Occipital lobe (tissue), 2 donors: ENCODE data around the gene CHD5. TPM values are rescaled to one million over a fixed set of nuclear protein-coding genes. Genes with fewer than 3 reads are reported as not detected.
"Not testable (repeated sequence)": the region's sequence is repeated elsewhere in the genome, so short reads cannot be mapped to it uniquely, and the experiment has no call there.

ENCODE experiments used
- DNase-seq: peaks from one replicate; lab custom pipeline; 2025; lab: John Stamatoyannopoulos, UW
- total RNA-seq: library from RNA; depleted of rRNA; stranded (reverse); fragments of >200 nt; gene quantifications from one replicate; pipeline ENCODE4 v1.2.3, GENCODE V29; 2014

Gene CHD5
- total RNA-seq, 1 donor from 2014 or later = 40.9 TPM

GRCh38 chr1:6087377-6087772 is 92.7 kb downstream of the CHD5 start:
- no peak for DNase-seq

GRCh38 chr1:6086762-6087376 is 93.3 kb downstream of the CHD5 start:
- DNase-seq = peak; percentile 48

GRCh38 chr1:6086358-6086757 is 93.8 kb downstream of the CHD5 start:
- DNase-seq = no peak

GRCh38 chr1:6085666-6086065 is 94.5 kb downstream of the CHD5 start:
- no peak for DNase-seq

GRCh38 chr1:6084781-6085495 is 95.2 kb downstream of the CHD5 start:
- DNase-seq = no peak

GRCh38 chr1:6083801-6084446 is 96.2 kb downstream of the CHD5 start:
- peak; percentile 63 for DNase-seq

- no peak for DNase-seq
These were observed 96.7 kb downstream of the CHD5 start for GRCh38 chr1:6083385-6083784.

GRCh38 chr1:6082430-6082971 is 97.6 kb downstream of the CHD5 start:
- DNase-seq = no peak

GRCh38 chr1:6081901-6082300 is 98.2 kb downstream of the CHD5 start:
- no peak for DNase-seq

GRCh38 chr1:6080469-6080868 is 99.7 kb downstream of the CHD5 start:
- peak; percentile 47 for DNase-seq

GRCh38 chr1:6077919-6078318 is 102.2 kb downstream of the CHD5 start:
- DNase-seq = no peak

- DNase-seq = no peak
These were observed 102.6 kb downstream of the CHD5 start for GRCh38 chr1:6077506-6077905.

GRCh38 chr1:6077061-6077460 is 103.1 kb downstream of the CHD5 start:
- not testable (repeated sequence) for DNase-seq

GRCh38 chr1:6075748-6076147 is 104.4 kb downstream of the CHD5 start:
- DNase-seq = no peak

GRCh38 chr1:6074192-6074901 is 105.8 kb downstream of the CHD5 start:
- DNase-seq = no peak

- DNase-seq = no peak
These were observed 106.6 kb downstream of the CHD5 start for GRCh38 chr1:6073480-6074053.

- no peak for DNase-seq
These were observed 107.2 kb downstream of the CHD5 start for GRCh38 chr1:6072774-6073479.

GRCh38 chr1:6071219-6071618 is 108.9 kb downstream of the CHD5 start:
- no peak for DNase-seq

- DNase-seq = no peak
These were observed 109.6 kb downstream of the CHD5 start for GRCh38 chr1:6070450-6070974.

GRCh38 chr1:6069573-6069972 is 110.5 kb downstream of the CHD5 start:
- DNase-seq = no peak

GRCh38 chr1:6068932-6069331 is 111.2 kb downstream of the CHD5 start:
- no peak for DNase-seq
